K562 (cell line): ENCODE results near the gene DGCR2. TPM values are rescaled to one million over a fixed set of nuclear protein-coding genes. Genes with fewer than 3 reads are reported as not detected.
A peak's percentile ranks its signal among the peaks of the same experiment; 100 is the strongest.

ENCODE experiments used
- ATAC-seq: fragments of 200-7000 bp; cut with Tn5 transposase; 3 replicates; pipeline ENCODE4 v1.9.1; 2020; ENCODE audit warnings: moderate library complexity
- BruUV-seq: library from RNA; stranded (reverse); fragments of 400-500 nt; replicated peaks from 2 replicates; lab custom pipeline; 2021; lab: Mats Ljungman, UMichigan
- CTCF ChIA-PET: fragments of 300-600 bp; formaldehyde crosslinking; extraction: SDS; loops from one replicate; lab custom pipeline; 2021; ENCODE audit warnings: low intra/inter-chr PET ratio; lab: Yijun Ruan, JAX
- POLR2A ChIA-PET: fragments of 300-600, 350-650 bp; sonication (Branson Sonifier 250); formaldehyde crosslinking; extraction: SDS; loops from one replicate; lab custom pipeline; 2021; ENCODE audit warnings: antibody characterized with exemption, inconsistent platforms; lab: Yijun Ruan, JAX
- DNase-seq, 4 experiments: peaks; one replicate each; pipeline versions ENCODE4 v3.0.0 to v3.0.0-alpha.2; 2011 to 2018; ENCODE audit warnings: low spot score in 3 of 4, mixed read lengths in 3 of 4; ENCODE audit errors: extremely low read depth in 1 of 4
- FAIRE-seq: peaks from 2 replicates; lab custom pipeline; 2011; peaks lifted over from hg19 to GRCh38; lab: Jason Lieb, UNC
- H2AFZ ChIP-seq: 2 replicates; pipeline ENCODE4 v1.6.0; 2011; ENCODE audit warnings: low read depth, low read length, control low read depth, inconsistent platforms
- H3K27ac ChIP-seq: fragments of 200-600 bp; 3 replicates; pipeline ENCODE4 v1.8.0; 2011; ENCODE audit warnings: low read depth, mild to moderate bottlenecking, control low read depth, inconsistent platforms, low read length, moderate library complexity, mixed read lengths; ENCODE audit errors: extremely low read depth
- H3K27me3 ChIP-seq, 2 experiments: fragments of 300-600 bp in 1 of 2; 2 replicates in 1 of 2; 3 replicates in 1 of 2; pipeline versions ENCODE4 v1.6.0 to v1.8.0; 2011; ENCODE audit warnings: inconsistent platforms in 2 of 2, low read length in 2 of 2, mild to moderate bottlenecking in 1 of 2, mixed read lengths in 1 of 2, moderate library complexity in 1 of 2; ENCODE audit not compliant: control insufficient read depth in 2 of 2, insufficient read depth in 2 of 2
- H3K36me3 ChIP-seq: fragments of 300-600 bp; 3 replicates; pipeline ENCODE4 v1.8.0; 2011; ENCODE audit warnings: mild to moderate bottlenecking, low read length, inconsistent platforms; ENCODE audit not compliant: control insufficient read depth, insufficient read depth
- H3K4me1 ChIP-seq, 2 experiments: fragments of 200-600 bp in 1 of 2; replicated peaks in 1 of 2; 2 replicates in 1 of 2; 3 replicates in 1 of 2; pipeline versions ENCODE4 v1.5.1 to v1.8.0; 2011; ENCODE audit warnings: inconsistent platforms in 2 of 2, low read length in 2 of 2, mild to moderate bottlenecking in 1 of 2, mixed read lengths in 1 of 2, moderate library complexity in 1 of 2; ENCODE audit not compliant: control insufficient read depth in 2 of 2, insufficient read depth in 2 of 2
- H3K4me2 ChIP-seq: 2 replicates; pipeline ENCODE4 v1.6.1; 2011; ENCODE audit warnings: low read length, control low read depth, inconsistent platforms, mixed read lengths; ENCODE audit not compliant: insufficient read depth
- H3K4me3 ChIP-seq: fragments of 200-600 bp; sonication (generic), shearing (Covaris generic); 2 replicates; pipeline ENCODE4 v1.5.1; 2016; ENCODE audit warnings: control low read depth, inconsistent platforms
- H3K79me2 ChIP-seq: fragments of 200-600 bp; 3 replicates; pipeline ENCODE4 v1.8.0; 2011; ENCODE audit warnings: low read length, inconsistent platforms; ENCODE audit not compliant: control insufficient read depth, insufficient read depth
- H3K9ac ChIP-seq, 2 experiments: 2 replicates each; pipeline versions ENCODE4 v1.6.0 to v1.6.1; 2011; ENCODE audit warnings: low read depth in 2 of 2, low read length in 2 of 2, control low read depth in 1 of 2, inconsistent platforms in 1 of 2, mild to moderate bottlenecking in 1 of 2, mixed read lengths in 1 of 2; ENCODE audit not compliant: insufficient read depth in 1 of 2
- H3K9me1 ChIP-seq: one replicate; pipeline ENCODE4 v1.6.0; 2011; ENCODE audit warnings: inconsistent platforms, mild to moderate bottlenecking, low read length, moderate library complexity; ENCODE audit not compliant: control insufficient read depth, insufficient read depth
- H3K9me3 ChIP-seq: replicated peaks from 2 replicates; pipeline ENCODE4 v1.5.1; 2011; ENCODE audit warnings: low read depth, low read length, inconsistent platforms; ENCODE audit not compliant: control insufficient read depth, insufficient read depth
- H4K20me1 ChIP-seq: replicated peaks from 2 replicates; pipeline ENCODE4 v1.6.1; 2011; ENCODE audit warnings: low read length, inconsistent platforms, mixed read lengths; ENCODE audit not compliant: control insufficient read depth, insufficient read depth
- SIN3A ChIP-seq, 2 experiments: fragments of 150-350 bp in 1 of 2; IDR thresholded peaks; 2 replicates each; pipeline ENCODE4 v1.6.1; 2011 to 2016; ENCODE audit warnings: borderline replicate concordance in 2 of 2, low read depth in 2 of 2, low read length in 2 of 2, mild to moderate bottlenecking in 2 of 2, moderate library complexity in 2 of 2; ENCODE audit not compliant: control insufficient read depth in 1 of 2
- TAF1 ChIP-seq: IDR thresholded peaks from 2 replicates; pipeline ENCODE4 v1.6.1; 2011; ENCODE audit warnings: mild to moderate bottlenecking, low read length, moderate library complexity; ENCODE audit not compliant: insufficient read depth, control insufficient read depth, severe bottlenecking; ENCODE audit errors: extremely low read depth
- TAF7 ChIP-seq: fragments of 450-650 bp; IDR thresholded peaks from 2 replicates; pipeline ENCODE4 v1.6.1; 2016; ENCODE audit warnings: missing genetic modification characterization, missing compliant biosample characterization
- TOE1 ChIP-seq, 2 experiments: fragments of 450-650 bp in 1 of 2; sonication (generic) in 1 of 2; formaldehyde crosslinking in 1 of 2; IDR thresholded peaks; 2 replicates each; pipeline versions ENCODE4 v1.7.1 to v1.8.0; 2016 to 2022; ENCODE audit warnings: borderline replicate concordance in 2 of 2, mild to moderate bottlenecking in 2 of 2, antibody characterized with exemption in 1 of 2, inconsistent platforms in 1 of 2, low read depth in 1 of 2, missing genetic modification reagents in 1 of 2, moderate library complexity in 1 of 2
- WGBS: fragments of 100-300 bp; shearing (Covaris generic); methylation state at CpG from one replicate; pipeline ENCODE4 v1.1.6; 2016; ENCODE audit warnings: low coverage, mixed read lengths; ENCODE audit not compliant: insufficient coverage; ENCODE audit errors: missing lambda C conversion rate; 5-methylcytosine and 5-hydroxymethylcytosine counted together
- in situ Hi-C: fragments of 300-500 bp; cut with MboI; formaldehyde crosslinking; loops from 4 replicates; pipeline ENCODE4 v1.15.0; 2018; ENCODE audit warnings: inconsistent platforms, mixed read lengths
- intact Hi-C: fragments of 100-400 bp; cut with micrococcal nuclease; formaldehyde crosslinking; loops from 2 replicates; pipeline ENCODE4 v1.14.2; 2022
- polyA plus RNA-seq, 8 experiments: library from polyadenylated mRNA; depleted of rRNA in 4 of 8; stranded (reverse) in 5 of 8; unstranded in 3 of 8; fragments of >200 nt; fragmentation: Nextera tagmentation in 2 of 8; fragmentation: Illumina TruSeq in 1 of 8; extraction: Ambion mirVana in 2 of 8; extraction: Trizol in 1 of 8; gene quantifications; 2 replicates each; pipeline versions ENCODE4 v1.2.1 to v1.2.3, GENCODE V29; 2011 to 2014; ENCODE audit warnings: inconsistent platforms in 1 of 8, missing spikeins in 1 of 8
- total RNA-seq, 7 experiments: library from RNA; depleted of rRNA in 6 of 7; stranded (reverse); fragments of >200 nt in 6 of 7; fragmentation: Illumina TruSeq in 2 of 7; extraction: Trizol in 2 of 7; gene quantifications; 2 replicates each; pipeline versions ENCODE4 v1.2.1 to v1.2.3, GENCODE V29; 2011 to 2021; ENCODE audit warnings: low replicate concordance in 1 of 7

DGCR2 gene
- total and polyA plus RNA-seq, 9 of the 15 experiments (the other 6 are each of a cell fraction or from before 2014, with no cell fraction given), result 0.69 to 101 (median 56.4) TPM

DNA sequence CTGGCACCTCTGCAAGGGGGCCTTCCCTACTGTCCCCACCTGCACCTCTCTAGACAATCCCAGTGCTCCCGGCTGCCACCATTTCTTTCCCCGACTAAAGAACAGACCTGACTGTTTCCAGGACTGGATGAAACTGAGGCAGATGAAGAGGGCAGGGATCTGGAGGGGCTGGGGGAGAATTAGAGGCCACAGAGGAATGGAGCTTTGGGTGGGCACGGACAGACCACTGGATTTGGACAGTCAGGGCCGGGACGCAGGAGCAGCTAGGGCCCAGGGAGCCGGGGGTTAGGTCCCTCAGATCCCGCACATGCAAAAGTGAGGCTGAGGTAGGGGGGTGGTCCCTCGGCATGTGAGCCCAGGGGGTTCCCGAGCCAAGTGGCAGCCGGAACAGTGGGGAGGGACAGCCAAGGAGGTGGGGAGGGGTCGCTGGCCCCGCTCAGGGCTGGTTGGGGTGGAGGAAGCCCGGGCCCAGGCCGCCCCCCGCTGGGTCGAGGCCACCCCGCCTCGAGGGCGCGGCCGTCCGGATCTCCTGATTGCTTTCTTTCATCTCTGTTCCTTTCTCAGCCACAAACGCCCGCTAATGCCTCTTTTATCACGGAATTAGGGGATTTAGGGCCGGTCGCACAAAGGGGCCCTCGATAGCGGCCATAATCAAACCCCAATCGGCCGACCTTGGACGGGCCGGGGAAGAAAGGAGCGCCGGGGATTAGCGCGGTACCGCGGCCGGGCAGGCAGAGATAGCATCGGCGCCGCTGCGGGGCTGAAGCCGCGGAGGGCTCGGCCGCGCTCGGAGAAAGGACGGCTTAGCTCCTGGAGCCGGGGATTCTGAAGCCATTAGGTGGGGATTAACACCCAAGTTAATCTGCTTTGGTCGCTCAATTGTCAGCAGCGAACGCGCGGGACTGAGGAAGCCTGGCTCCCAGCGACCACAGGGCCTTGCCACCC is 47.1 kb upstream of the DGCR2 start (continued):
- TF ChIP-seq TAF7 (tag), result 0 out of 2 replicates have a peak, but pooled peaks have one; percentile 30
- TF ChIP-seq SIN3A (IDR thresholded peaks at IDR 0.05; ENCODE audit: borderline replicate concordance in 2 of 2, control insufficient read depth in 1 of 2, low read depth in 2 of 2, low read length in 2 of 2), result peak in 1 of 2 experiments; percentile 49; a peak in 1 of 4 replicates
- TF ChIP-seq, all 486 proteins: peak for 41

DNA sequence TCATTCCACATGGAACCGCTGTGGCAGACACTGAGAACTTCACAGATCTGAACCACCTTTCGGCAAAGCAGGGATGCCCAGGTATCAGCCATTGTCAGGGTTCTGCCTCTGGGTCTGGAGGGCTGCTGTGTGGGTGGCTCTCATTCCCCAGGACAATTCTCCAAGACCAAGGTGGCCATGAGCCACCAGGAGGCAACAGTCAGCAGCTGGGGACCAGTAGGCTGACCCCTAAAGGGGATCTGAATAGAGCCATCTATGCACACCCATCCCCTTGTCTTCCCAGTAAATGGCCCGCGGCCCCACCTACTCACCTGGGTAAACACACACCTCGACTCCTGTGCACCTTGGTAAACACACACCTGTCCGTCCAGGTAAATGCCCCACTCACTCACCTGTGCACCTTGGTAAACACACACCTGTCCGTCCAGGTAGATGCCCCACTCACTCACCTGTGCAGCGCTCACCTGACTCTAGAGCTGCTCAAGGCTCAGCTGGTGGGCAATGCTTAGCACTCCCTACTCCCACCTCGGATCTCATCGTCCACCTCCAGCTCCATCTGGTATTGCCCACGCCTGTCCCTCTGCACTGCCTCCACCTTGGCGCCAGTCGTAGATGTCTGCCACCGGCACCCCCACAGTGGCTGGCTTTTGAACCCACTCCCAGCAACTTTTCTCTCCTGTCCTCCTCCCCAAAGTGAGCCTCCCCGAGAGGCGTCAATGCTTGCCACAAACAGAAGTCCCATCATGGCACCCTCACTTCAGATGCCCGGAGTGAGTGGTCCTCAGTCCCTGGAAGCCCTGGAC is 46.1 kb upstream of the DGCR2 start:
- DNase-seq (peak in 3 of 4 experiments; percentile 77 to 83 (median 78)), FAIRE-seq (peak; percentile 48), ATAC-seq (peak; percentile 13)
- Histone ChIP-seq H3K27ac (no peak overlapping the region), H3K4me1 (peaks cover 29 to 51% of the 10 kb centered on the region in 2 experiments), H3K9me1 (peaks cover 9% of the 10 kb centered on the region), H2AFZ (no peak overlapping the region), H3K27me3 (peaks cover 29 to 45% of the 10 kb centered on the region in 2 experiments), H3K4me2 (no peak overlapping the region), H3K4me3 (no peak overlapping the region), H3K9ac (peak overlapping the region in 1 of 2 experiments; percentile 96; a peak in 1 of 4 replicates), H3K36me3 (peaks cover 13% of the 10 kb centered on the region; the same call in 2 of the 3 replicates), H3K79me2 (peaks cover 30% of the 10 kb centered on the region), H3K9me3 (peaks cover 9% of the 10 kb centered on the region), H4K20me1 (peaks cover 19% of the 10 kb centered on the region)
- in situ Hi-C loops, result no loop called here
- intact Hi-C loops, result no loop called here
- POLR2A ChIA-PET, result interaction anchor here (0.6 to 4.5 kb wide), 12 partner anchors 11 to 1480 kb away, joined by 3 to 64 read pairs (median 4); partner anchors contain the start of gene ESS2
- CTCF ChIA-PET, result no interaction called here
- BruUV-seq, result no TSS peak
- WGBS, result 27% methylated on average over 17 of the region's 17 CpGs
- TF ChIP-seq TOE1 (IDR thresholded peaks at IDR 0.05; ENCODE audit: borderline replicate concordance) (no peak), TOE1 (CRISPR knock-in tag; IDR thresholded peaks at IDR 0.05; ENCODE audit: borderline replicate concordance, low read depth) (no peak), TAF1 (no peak)
